Esophagus squamous epithelium (tissue), 4 donors: Measurements from ENCODE around the gene ATP8A1.

ENCODE experiments used
- POLR2A ChIP-seq, 4 donors: fragments of 450-650 bp; IDR thresholded peaks; one replicate each; pipeline ENCODE4 v1.6.1; 2017; ENCODE audit warnings: antibody characterized with exemption in 4 of 4, mild to moderate bottlenecking in 4 of 4, moderate library complexity in 3 of 4
- TF ChIP-seq, protein P1 (sequence below), 6 experiments: fragments of 450-650 bp in 4 of 6; fragments of 200-600 bp in 2 of 6; sonication (generic) in 2 of 6; IDR thresholded peaks; one replicate each; pipeline ENCODE4 v1.5.1; 2016 to 2019; ENCODE audit warnings: antibody characterized with exemption in 6 of 6, mild to moderate bottlenecking in 4 of 6, moderate library complexity in 4 of 6

GRCh38 chr4:42533042-42533441 lies 123.9 kb downstream of the ATP8A1 start:
- no peak for TF ChIP-seq POLR2A (IDR thresholded peaks at IDR 0.05)
- TF ChIP-seq, protein P1, sequence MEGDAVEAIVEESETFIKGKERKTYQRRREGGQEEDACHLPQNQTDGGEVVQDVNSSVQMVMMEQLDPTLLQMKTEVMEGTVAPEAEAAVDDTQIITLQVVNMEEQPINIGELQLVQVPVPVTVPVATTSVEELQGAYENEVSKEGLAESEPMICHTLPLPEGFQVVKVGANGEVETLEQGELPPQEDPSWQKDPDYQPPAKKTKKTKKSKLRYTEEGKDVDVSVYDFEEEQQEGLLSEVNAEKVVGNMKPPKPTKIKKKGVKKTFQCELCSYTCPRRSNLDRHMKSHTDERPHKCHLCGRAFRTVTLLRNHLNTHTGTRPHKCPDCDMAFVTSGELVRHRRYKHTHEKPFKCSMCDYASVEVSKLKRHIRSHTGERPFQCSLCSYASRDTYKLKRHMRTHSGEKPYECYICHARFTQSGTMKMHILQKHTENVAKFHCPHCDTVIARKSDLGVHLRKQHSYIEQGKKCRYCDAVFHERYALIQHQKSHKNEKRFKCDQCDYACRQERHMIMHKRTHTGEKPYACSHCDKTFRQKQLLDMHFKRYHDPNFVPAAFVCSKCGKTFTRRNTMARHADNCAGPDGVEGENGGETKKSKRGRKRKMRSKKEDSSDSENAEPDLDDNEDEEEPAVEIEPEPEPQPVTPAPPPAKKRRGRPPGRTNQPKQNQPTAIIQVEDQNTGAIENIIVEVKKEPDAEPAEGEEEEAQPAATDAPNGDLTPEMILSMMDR (IDR thresholded peaks at IDR 0.05): no peak
